Naive thymus-derived CD8-positive, alpha-beta T cell (primary cell): Measurements from ENCODE around the gene IFITM10. TPM values are rescaled to one million over a fixed set of nuclear protein-coding genes. Genes with fewer than 3 reads are reported as not detected.

Experiments used
- ATAC-seq, 2 donors: fragments of 150-1000 bp; cut with Tn5 transposase in 1 of 2; sonication (Bioruptor Pico), chemical (Tn5 transposase) in 1 of 2; 1 replicate in 1 of 2; 2 replicates in 1 of 2; pipeline ENCODE4 v1.10.0; 2021; ENCODE audit warnings: mild to moderate bottlenecking in 2 of 2, moderate library complexity in 2 of 2
- POLR2A ChIA-PET: fragments of 350-600 bp; sonication (Branson Sonifier 250); formaldehyde crosslinking; loops from one replicate; lab custom pipeline; 2021; ENCODE audit warnings: antibody characterized with exemption; lab: Charles Lee
- DNase-seq, 10 donors: peaks; one replicate each; pipeline versions ENCODE4 v3.0.0 to v3.0.0-alpha.2; 2020 to 2022
- H3K27ac Mint-ChIP-seq, 10 donors: one replicate each; pipeline ENCODE4 v1.8.0; 2020 to 2022; ENCODE audit warnings: mild to moderate bottlenecking in 10 of 10, mixed read lengths in 10 of 10, moderate library complexity in 4 of 10, inconsistent platforms in 1 of 10
- H3K27me3 Mint-ChIP-seq, 5 donors: one replicate each; pipeline ENCODE4 v1.8.0; 2021 to 2022; ENCODE audit warnings: mixed read lengths in 5 of 5
- H3K36me3 Mint-ChIP-seq, 3 donors: one replicate each; pipeline ENCODE4 v1.8.0; 2020 to 2022; ENCODE audit warnings: mixed read lengths in 3 of 3, mild to moderate bottlenecking in 2 of 3, inconsistent platforms in 1 of 3
- H3K4me1 Mint-ChIP-seq, 4 donors: one replicate each; pipeline ENCODE4 v1.8.0; 2021 to 2022; ENCODE audit warnings: mixed read lengths in 4 of 4
- H3K4me3 Mint-ChIP-seq, 10 donors: one replicate each; pipeline ENCODE4 v1.8.0; 2020 to 2022; ENCODE audit warnings: mild to moderate bottlenecking in 10 of 10, mixed read lengths in 10 of 10, moderate library complexity in 6 of 10, inconsistent platforms in 1 of 10
- H3K9me3 Mint-ChIP-seq, 9 donors: one replicate each; pipeline ENCODE4 v1.8.0; 2020 to 2022; ENCODE audit warnings: mixed read lengths in 9 of 9, mild to moderate bottlenecking in 3 of 9, inconsistent platforms in 1 of 9, moderate library complexity in 1 of 9
- polyA plus RNA-seq, 3 donors: library from polyadenylated mRNA; unstranded; fragments of 300-500 nt; fragmentation: Illumina TruSeq; gene quantifications; one replicate each; pipeline ENCODE4 v1.2.3, GENCODE V29; 2021
- total RNA-seq, 8 experiments: library from RNA in 2 of 8; stranded (reverse) in 2 of 8; gene quantifications; one replicate each; pipeline ENCODE4 v1.2.3 and lab custom pipeline; 2021 to 2026

Gene IFITM10
- total RNA-seq (1 to 10 TPM; 2.0 to 4.3 TPM), polyA plus RNA-seq (under 1 TPM in 1 of 3 donors, not detected in 2; 0.16 TPM), total RNA-seq (lab: John Stamatoyannopoulos, UW) (0.21 to 1.8 (median 0.47) reads per million in 6 experiments)

DNA sequence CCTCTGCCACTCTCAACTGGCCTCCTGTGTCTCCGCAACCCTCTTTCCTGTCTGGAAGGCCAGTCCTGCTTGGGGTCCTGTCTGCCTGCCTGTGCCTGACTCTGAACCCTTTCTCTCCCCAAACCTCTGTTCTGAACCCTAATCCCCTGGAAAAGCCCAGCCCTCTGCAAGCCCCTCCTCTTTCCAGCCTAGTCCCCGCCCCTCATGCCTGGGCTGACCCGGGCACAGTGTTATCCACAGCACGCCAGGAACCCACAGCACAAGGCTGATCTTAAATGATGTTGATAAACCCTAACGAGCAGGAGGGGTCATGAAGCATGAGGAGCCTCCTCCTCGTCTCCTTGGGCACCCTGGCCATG is at the start of gene IFITM10:
Gene IFITM10, minus strand, starts transcription at position 115 of the 359 bp plus-strand sequence. CDS start 153 bp downstream, outside the sequence.
- Mint-ChIP-seq H3K4me3 (peak within 1 kb of the TSS; percentile 32 to 80 (median 69)), H3K27ac (peak within 1 kb of the TSS in 6 of 10 donors; percentile 20 to 72 (median 58)), H3K9me3 (no peaks in the 10 kb centered on the region), H3K4me1 (peaks cover 19 to 62% (median 46%) of the 10 kb centered on the region in 4 donors), H3K27me3 (peaks cover 7 to 18% (median 13%) of the 10 kb centered on the region in 5 donors), H3K36me3 (peaks cover 0 to 24% (median 3%) of the 10 kb centered on the region in 3 donors)
- DNase-seq: peak in 1 of 10 donors; percentile 62
- POLR2A ChIA-PET: interaction anchor here (1.3 to 5.6 kb wide), 3 partner anchors 12 to 17 kb away, joined by 3 to 31 read pairs (median 3); partner anchors contain the start of gene CTSD
- ATAC-seq: no peak

DNA sequence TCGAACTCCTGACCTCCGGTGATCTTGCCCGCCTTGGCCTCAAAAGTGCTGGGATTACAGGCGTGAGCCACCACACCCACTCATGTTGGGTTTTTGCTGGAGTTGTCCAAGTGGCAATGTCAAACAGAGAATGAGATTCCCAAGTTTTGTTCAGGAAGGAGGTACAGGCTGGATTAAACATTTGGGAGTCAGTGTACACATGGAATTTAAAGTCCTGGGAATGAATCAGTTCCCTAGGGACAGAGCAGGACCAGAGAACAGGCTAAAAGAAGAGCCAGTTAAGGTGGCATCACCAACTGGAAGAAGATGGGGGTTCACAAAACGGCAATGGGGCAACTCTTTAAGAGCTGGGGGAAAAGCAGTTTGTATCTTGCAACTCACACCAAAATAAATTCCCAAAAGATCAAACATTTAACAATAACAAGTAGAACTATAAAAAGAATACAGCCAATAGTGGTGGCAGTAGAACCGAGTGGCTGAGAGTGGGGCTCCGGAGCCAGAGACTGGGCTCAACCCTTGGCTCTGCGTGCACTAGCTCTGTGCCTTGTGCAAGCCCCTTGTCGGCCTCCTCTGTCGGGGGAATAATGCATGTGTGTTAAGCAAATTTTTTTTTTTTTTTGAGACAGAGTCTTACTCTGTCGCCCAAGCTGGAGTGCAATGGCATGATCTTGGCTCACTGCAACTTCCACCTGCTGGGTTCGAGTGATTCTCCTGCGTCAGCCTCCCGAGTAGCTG is 47.2 kb upstream of the IFITM10 start:
- no peak for DNase-seq
- H3K36me3 Mint-ChIP-seq: peaks cover 0 to 3% (median 0%) of the 10 kb centered on the region in 3 donors
- peaks cover under 1 to 6% (median 4%) of the 10 kb centered on the region in 4 donors for H3K4me1 Mint-ChIP-seq
- H3K4me3 Mint-ChIP-seq: no peak overlapping the region
- no peak for ATAC-seq
- H3K27me3 Mint-ChIP-seq: peaks cover 0 to 17% (median 5%) of the 10 kb centered on the region in 5 donors
- H3K27ac Mint-ChIP-seq: peak overlapping the region in 2 of 10 donors; percentile 7 to 56
- POLR2A ChIA-PET: no interaction called here
- peaks cover 0 to 8% (median 1%) of the 10 kb centered on the region in 9 donors for H3K9me3 Mint-ChIP-seq

DNA sequence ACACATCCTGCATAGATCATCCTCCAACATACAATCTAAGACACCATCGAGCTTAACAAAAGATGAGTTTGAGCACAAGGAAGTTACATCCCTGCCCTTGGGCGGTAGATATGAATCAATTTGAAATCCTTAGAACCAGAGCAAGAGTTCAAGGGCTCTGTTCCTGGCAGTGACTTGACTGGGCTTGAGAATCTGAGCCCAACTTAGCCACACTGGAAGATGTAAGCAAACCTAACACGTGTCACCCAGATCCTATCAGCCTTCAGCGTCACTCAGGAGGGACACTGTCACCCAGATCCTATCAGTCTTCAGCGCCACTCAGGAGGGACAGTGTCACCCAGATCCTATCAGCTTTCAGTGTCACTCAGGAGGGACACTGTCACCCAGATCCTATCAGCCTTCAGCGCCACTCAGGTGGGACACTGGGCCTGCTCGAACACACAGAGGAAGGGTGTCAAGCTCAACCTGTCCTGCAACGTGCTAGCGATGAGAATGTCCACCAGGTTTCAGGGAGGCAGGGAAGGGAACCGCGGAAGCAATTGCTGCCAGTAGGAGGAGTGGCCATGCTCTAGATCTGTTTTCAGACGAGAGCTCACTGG is 46.1 kb upstream of the IFITM10 start:
- peaks cover 0 to 4% (median 0%) of the 10 kb centered on the region in 3 donors for H3K36me3 Mint-ChIP-seq
- DNase-seq (no peak), ATAC-seq (no peak)
- H3K27ac Mint-ChIP-seq: no peak overlapping the region
- POLR2A ChIA-PET: interaction anchor here (0.6 kb wide), 1 partner anchor 12 kb away, joined by 3 read pairs; no protein-coding TSS in a partner anchor
- H3K27me3 Mint-ChIP-seq: peaks cover 0 to 16% (median 4%) of the 10 kb centered on the region in 5 donors
- H3K4me1 Mint-ChIP-seq: peaks cover 3 to 9% (median 7%) of the 10 kb centered on the region in 4 donors
- H3K9me3 Mint-ChIP-seq: peaks cover 0 to 11% (median 3%) of the 10 kb centered on the region in 9 donors
- H3K4me3 Mint-ChIP-seq: no peak overlapping the region

DNA sequence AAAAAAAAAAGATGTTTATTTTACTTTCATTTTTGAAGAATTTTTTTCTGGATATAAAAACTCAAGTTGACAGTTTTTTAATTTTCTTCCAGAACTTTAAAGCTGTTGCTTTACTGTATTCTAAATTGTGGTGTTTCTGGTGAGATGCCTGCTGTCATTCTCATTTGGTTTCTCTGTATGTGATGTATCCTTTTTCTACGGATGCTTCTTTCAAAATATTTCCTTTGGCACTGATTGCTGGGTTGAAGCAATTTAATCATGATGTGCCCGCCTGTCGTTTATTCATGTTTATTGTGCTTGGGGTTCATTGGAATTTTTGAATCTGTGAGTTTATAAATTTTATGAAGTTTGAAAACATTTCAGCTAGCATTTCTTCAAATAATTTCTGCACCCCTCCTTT is 42.7 kb upstream of the IFITM10 start:
- POLR2A ChIA-PET: no interaction called here
- DNase-seq (no peak), ATAC-seq (no peak)
- peaks cover 5 to 11% (median 9%) of the 10 kb centered on the region in 4 donors for H3K4me1 Mint-ChIP-seq
- peaks cover 0 to 11% (median 3%) of the 10 kb centered on the region in 9 donors for H3K9me3 Mint-ChIP-seq
- H3K36me3 Mint-ChIP-seq: peaks cover 0 to 4% (median 0%) of the 10 kb centered on the region in 3 donors
- no peak overlapping the region for H3K27ac Mint-ChIP-seq
- peak overlapping the region in 3 of 10 donors; percentile 12 to 78 (median 44) for H3K4me3 Mint-ChIP-seq
- H3K27me3 Mint-ChIP-seq: peaks cover 0 to 8% (median 2%) of the 10 kb centered on the region in 5 donors

DNA sequence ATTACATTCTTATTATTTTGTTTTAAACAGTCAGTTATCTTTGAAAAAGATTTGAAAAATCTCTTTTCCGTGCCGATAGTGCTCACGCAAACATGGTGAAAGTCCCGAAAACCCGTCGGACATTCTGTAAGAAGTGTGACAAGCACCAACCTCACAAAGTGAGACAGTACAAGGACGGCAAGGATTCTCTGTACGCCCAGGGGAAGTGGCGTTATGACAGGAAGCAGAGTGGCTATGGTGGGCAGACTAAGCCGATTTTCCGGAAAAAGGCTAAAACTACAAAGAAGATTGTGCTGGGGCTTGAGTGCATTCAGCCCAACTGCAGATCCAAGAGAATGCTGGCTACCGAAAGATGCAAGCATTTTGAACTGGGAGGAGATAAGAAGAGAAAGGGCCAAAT is 42.1 kb upstream of the IFITM10 start:
- POLR2A ChIA-PET: interaction anchor here (0.6 kb wide), 1 partner anchor 13 kb away, joined by 3 read pairs; no protein-coding TSS in a partner anchor
- peaks cover 5 to 11% (median 9%) of the 10 kb centered on the region in 4 donors for H3K4me1 Mint-ChIP-seq
- peaks cover 0 to 4% (median 0%) of the 10 kb centered on the region in 3 donors for H3K36me3 Mint-ChIP-seq
- H3K4me3 Mint-ChIP-seq: peak overlapping the region; percentile 26 to 80 (median 72)
- ATAC-seq (no peak), DNase-seq (no peak)
- peak overlapping the region in 5 of 10 donors; percentile 6 to 87 (median 39) for H3K27ac Mint-ChIP-seq
- H3K9me3 Mint-ChIP-seq: peaks cover 0 to 11% (median 3%) of the 10 kb centered on the region in 9 donors
- H3K27me3 Mint-ChIP-seq: peaks cover 0 to 8% (median 2%) of the 10 kb centered on the region in 5 donors

DNA sequence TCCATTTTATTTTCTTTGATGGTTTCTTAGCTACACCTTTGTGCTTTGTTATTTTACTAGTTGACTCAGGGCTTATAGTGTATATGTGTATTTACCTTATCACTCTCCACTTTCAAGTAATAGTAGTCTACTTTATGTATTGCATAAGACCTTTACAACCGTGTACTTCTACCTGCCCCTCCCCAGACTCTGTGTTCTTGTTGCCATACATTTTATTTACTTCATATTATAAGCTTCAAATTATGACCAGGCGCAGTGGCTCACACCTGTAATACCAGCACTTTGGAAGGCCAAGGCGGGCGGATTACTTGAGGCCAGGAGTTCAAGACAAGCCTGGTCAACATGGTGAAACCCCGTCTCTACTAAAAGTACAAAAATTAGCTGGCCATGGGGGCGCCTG is 41.5 kb upstream of the IFITM10 start:
- ATAC-seq (no peak), DNase-seq (no peak)
- Mint-ChIP-seq H3K9me3 (peaks cover 0 to 11% (median 3%) of the 10 kb centered on the region in 9 donors), H3K27ac (peak overlapping the region in 2 of 10 donors; percentile 14 to 15), H3K27me3 (peaks cover 0 to 8% (median 2%) of the 10 kb centered on the region in 5 donors), H3K36me3 (peaks cover 0 to 4% (median 0%) of the 10 kb centered on the region in 3 donors), H3K4me1 (peaks cover 5 to 11% (median 9%) of the 10 kb centered on the region in 4 donors), H3K4me3 (no peak overlapping the region)
- POLR2A ChIA-PET: no interaction called here

DNA sequence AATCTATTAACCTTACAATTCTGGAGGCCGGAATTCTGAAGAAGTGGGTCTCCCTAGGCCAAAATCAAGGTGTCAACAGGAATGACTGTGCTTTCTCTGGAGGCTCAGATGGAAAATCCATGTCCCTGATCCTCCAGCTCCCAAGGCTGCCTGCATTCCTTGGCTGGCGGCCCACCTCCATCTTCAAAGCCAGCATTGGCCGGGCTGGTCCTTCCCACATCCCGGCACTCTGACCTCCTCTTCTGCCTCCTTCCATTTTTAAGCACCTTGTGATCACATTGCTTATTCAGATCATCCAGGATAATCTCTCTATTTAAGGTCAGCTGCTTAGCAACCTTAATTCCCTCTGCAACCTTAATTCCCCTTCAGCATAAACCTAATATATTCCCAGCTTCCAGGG is 36.1 kb upstream of the IFITM10 start:
- H3K4me1 Mint-ChIP-seq: peaks cover 0 to 12% (median 7%) of the 10 kb centered on the region in 4 donors
- no peak for DNase-seq
- POLR2A ChIA-PET: no interaction called here
- ATAC-seq: no peak
- no peaks in the 10 kb centered on the region for H3K9me3 Mint-ChIP-seq
- no peaks in the 10 kb centered on the region for H3K27me3 Mint-ChIP-seq
- H3K27ac Mint-ChIP-seq: no peak overlapping the region
- H3K36me3 Mint-ChIP-seq: no peaks in the 10 kb centered on the region
- no peak overlapping the region for H3K4me3 Mint-ChIP-seq

DNA sequence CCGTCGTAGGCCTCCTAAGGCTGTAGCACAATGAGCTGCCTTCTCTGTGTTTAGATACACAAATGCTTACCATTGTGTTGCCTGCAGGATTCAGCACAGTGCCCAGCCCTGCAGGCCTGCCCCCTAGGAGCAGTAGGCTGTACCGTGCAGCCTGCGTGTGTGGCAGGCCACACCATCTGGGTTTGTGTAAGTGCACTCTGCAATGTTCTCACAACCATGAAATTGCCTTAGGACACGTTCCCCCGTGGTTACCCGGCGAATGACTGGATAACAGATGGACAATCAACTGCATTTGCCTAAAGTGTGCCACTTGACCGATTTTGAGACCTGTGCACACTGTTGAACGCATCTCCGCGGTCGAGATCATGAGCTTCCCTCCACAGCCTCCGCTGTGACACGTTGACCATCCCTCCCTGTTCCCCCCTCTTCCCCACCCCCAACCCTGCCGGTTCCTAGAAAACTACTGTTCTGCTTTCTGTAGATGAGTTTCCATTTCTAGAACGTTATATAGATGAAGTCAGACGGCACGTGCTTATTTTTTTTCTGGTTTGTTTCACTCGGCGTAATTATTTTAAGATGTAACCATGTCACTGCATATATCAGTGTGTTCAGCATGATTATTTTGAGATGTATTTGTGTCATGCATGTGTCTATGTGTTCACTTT is 35.5 kb upstream of the IFITM10 start:
- DNase-seq (no peak), ATAC-seq (no peak)
- POLR2A ChIA-PET: no interaction called here
- Mint-ChIP-seq H3K27me3 (no peaks in the 10 kb centered on the region), H3K4me3 (no peak overlapping the region), H3K27ac (peak overlapping the region in 1 of 10 donors; percentile 13), H3K9me3 (no peaks in the 10 kb centered on the region), H3K4me1 (peaks cover under 1 to 18% (median 8%) of the 10 kb centered on the region in 4 donors), H3K36me3 (no peaks in the 10 kb centered on the region)

DNA sequence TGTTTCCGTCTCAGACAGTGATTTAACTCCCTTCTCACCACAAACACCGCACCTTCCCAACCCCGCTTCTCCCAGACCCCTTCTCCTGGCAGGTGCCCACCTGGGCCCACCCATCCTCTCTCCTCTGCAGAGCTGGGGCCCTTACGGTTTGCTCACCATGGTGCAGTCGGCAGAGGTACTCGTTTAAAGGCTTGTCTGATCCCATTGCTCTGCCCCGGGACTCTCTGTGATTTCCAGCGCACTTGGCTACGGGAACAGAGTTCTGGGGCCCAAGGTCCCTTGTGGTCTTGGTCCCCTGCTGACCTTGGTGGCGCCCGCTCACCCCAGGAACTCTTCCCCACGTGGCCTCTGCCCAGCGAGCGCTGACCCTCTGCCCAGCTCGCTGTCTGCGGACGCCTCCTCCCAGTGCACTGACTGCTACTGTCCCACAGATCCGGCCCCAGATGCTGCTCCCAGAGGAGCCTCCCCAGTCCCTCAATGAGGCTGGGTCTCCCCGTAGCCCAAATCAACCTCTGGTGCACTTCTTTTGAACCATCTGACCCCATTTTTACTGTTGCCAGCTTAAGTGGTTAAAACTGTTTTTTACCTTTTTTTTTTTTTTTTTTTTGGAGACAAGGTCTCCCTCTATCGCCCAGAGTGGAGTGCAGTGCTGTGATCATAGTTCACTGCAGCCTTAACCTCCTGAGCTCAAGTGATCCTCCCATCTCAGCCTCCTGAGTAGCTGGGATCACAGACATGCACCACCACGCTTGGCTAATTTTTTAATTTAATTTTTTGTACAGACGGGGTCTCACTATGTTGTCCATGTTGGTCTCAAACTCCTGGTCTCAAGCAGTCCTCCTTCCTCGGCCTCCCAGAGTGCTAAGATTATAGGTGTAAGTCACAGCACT is 34.6 kb upstream of the IFITM10 start:
- POLR2A ChIA-PET: no interaction called here
- H3K36me3 Mint-ChIP-seq: no peaks in the 10 kb centered on the region
- ATAC-seq (no peak), DNase-seq (peak in 1 of 10 donors; percentile 49)
- no peaks in the 10 kb centered on the region for H3K9me3 Mint-ChIP-seq
- no peaks in the 10 kb centered on the region for H3K27me3 Mint-ChIP-seq
- H3K4me1 Mint-ChIP-seq: peaks cover 3 to 26% (median 8%) of the 10 kb centered on the region in 4 donors
- no peak overlapping the region for H3K4me3 Mint-ChIP-seq
- H3K27ac Mint-ChIP-seq: peak overlapping the region in 1 of 10 donors; percentile 81

DNA sequence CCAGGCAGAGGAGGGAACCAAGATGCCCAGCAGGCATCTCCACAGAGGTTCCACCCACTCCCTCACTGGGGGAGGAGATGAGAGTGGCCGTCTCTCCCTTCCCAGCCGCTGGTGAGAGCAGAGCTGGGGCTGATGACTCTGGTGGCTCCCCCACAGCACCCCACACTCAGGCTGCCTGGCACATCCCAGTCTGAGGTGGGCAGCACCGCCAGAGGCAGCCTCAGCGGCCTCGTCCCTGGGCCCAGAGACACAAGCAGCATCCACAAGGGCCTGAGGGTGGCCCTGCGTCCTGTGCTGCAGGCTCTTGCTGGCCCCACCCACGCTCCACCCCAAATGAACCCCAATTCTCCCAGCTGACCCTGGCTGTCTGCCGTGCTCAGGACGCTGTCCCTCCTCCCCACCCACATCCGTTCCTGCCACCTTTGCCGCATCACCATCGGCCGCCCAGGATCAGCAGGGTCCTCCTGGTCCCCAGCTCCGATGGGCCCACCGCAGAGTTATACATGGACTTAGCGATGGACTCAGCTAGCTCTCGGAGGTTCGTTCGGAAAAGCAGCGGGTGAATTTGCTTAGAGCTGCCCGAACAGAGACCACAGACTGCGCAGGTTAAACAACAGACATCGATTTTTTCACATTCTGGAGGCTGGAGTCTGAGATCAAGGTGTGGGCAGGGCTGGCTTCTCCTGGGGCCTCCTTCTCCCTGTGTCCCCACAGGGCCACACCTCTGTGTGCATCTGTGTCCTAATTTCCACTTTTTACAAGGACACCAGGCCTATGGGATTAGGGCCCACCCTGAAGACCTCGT is 33.5 kb upstream of the IFITM10 start:
- Mint-ChIP-seq H3K4me1 (peaks cover 3 to 32% (median 8%) of the 10 kb centered on the region in 4 donors), H3K36me3 (no peaks in the 10 kb centered on the region), H3K27me3 (no peaks in the 10 kb centered on the region), H3K9me3 (no peaks in the 10 kb centered on the region), H3K4me3 (no peak overlapping the region), H3K27ac (peak overlapping the region in 1 of 10 donors; percentile 27)
- POLR2A ChIA-PET: no interaction called here
- ATAC-seq (no peak), DNase-seq (no peak)
